Measurements from ENCODE around the gene OSGEP.

Gene OSGEP

DNA sequence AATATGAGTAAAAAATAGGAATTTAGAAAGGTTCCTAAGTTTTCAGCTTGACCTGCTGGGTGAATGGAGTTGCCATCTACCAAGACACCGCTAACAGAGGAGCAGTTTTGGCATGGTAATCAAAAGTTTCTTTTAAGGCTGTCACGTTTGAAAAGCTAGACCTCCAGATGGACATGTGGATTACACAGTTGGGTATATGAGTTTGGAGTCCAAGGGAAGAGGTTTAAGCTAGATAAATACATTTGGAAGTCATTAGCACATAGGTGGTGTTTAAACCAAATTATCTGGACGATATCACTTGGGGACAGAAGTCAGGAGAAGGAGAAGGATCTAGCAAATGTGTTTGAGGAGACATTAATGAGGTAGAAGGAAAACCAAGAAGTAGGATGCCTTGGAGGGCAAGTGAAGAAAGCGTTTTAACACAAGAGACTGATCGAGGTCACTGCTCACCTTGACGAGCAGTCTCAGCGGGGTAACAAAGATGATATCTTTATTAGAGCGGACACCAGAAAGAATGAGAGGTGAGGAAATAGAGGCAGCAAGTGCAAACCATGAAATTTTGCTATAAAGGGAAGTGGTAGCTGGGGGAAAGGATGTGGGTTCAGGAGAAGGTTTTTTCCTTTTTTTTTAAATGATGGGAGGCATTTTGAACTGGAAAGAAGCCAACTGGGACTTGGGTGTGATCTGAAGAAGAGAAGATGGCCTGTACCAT is 32.2 kb upstream of the OSGEP start:
- no peak for DNase-seq (ENCODE audit: low spot score)
- in situ Hi-C loops (cut with MboI; ENCODE audit: low sequenced_read_pairs, unreplicated experiment) = no loop called here
- TF ChIP-seq CTCF (IDR thresholded peaks at IDR 0.05; ENCODE audit: borderline replicate concordance, control extremely low read depth, extremely low read depth, insufficient read depth, missing control alignments) = no peak

- no peak for DNase-seq (ENCODE audit: low spot score)
- no peak for TF ChIP-seq CTCF (IDR thresholded peaks at IDR 0.05; ENCODE audit: borderline replicate concordance, control extremely low read depth, extremely low read depth, insufficient read depth, missing control alignments)
- in situ Hi-C loops (cut with MboI; ENCODE audit: low sequenced_read_pairs, unreplicated experiment) = no loop called here
These were observed 31.3 kb upstream of the OSGEP start for GRCh38 chr14:20485900-20486299.

DNA sequence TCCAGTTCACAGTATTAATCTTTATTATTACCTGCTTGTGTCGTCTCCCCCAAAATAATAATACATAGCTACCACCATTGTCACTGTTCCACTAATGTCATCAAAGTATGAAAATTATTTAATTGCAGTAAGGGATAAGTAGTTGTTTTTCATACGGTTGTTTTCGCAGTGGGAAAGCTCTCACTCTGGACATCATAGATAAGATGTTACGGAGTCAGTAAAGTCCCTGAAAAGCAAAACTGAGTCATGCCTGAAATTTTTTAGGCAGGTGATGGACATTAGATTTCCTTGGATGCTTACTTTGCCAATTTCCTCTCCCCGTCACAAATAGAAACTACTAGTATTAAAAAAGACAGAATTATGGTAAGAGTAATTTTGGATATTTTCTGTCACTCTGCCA is 27.8 kb upstream of the OSGEP start:
- in situ Hi-C loops (cut with MboI; ENCODE audit: low sequenced_read_pairs, unreplicated experiment) = no loop called here
- no peak for DNase-seq (ENCODE audit: low spot score)
- no peak for TF ChIP-seq CTCF (IDR thresholded peaks at IDR 0.05; ENCODE audit: borderline replicate concordance, control extremely low read depth, extremely low read depth, insufficient read depth, missing control alignments)

DNA sequence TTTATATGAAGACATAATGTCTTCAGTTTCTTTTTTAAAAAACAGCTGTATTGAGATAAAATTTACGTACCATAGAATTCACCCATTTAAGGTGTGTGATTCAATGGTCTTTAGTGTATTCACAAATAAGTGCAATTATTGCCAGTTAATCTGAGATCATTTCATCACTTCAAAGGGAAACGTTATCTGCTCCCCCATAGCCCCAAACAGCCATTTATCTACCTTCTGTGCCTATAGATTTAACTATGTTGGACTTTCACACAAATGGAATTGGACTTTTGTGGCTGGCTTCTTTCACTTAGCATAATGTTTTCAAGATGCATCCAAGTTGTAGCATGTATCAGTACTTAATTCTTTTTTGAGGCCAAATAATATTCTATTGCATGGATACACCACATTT is 24.3 kb upstream of the OSGEP start:
- no peak for DNase-seq (ENCODE audit: low spot score)
- no peak for TF ChIP-seq CTCF (IDR thresholded peaks at IDR 0.05; ENCODE audit: borderline replicate concordance, control extremely low read depth, extremely low read depth, insufficient read depth, missing control alignments)
- in situ Hi-C loops (cut with MboI; ENCODE audit: low sequenced_read_pairs, unreplicated experiment) = no loop called here

DNA sequence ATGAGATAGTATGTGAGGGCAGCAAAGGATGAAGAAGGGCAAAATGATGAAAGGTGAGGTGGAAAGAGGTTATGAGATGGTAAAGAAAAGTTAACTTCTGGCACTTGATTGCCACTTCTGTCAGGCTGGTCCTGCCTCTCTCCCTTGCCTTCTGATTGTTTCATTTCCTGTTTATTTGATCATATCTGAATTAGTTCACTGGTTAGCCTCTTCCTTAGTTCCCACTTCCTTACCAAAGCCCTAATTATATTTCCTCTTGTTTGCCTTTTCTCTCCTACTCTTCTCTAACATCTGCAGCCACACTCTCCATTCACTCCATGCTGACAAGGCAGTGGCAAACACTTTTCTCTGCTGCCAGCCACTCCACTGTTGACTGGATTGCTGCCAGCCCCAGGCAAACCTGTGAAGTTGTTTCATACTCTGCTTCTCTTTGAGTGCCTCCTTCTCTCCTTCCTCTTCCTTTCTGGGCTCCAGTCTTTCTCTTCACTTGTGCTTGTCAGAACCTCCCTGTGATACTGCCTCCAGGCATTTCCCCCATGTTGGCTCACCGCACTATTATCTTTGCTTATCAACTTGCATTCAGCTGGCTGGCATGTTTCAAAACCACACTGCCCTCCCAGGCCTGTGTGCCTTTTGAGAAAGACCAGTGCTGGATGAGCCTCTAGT is 22.7 kb upstream of the OSGEP start:
- in situ Hi-C loops (cut with MboI; ENCODE audit: low sequenced_read_pairs, unreplicated experiment) = no loop called here
- DNase-seq (ENCODE audit: low spot score) = no peak
- no peak for TF ChIP-seq CTCF (IDR thresholded peaks at IDR 0.05; ENCODE audit: borderline replicate concordance, control extremely low read depth, extremely low read depth, insufficient read depth, missing control alignments)

GRCh38 chr14:20476776-20477175 is 22.2 kb upstream of the OSGEP start:
- TF ChIP-seq CTCF (IDR thresholded peaks at IDR 0.05; ENCODE audit: borderline replicate concordance, control extremely low read depth, extremely low read depth, insufficient read depth, missing control alignments) = no peak
- in situ Hi-C loops (cut with MboI; ENCODE audit: low sequenced_read_pairs, unreplicated experiment) = no loop called here
- no peak for DNase-seq (ENCODE audit: low spot score)

Measured in GM13976 (cell line).